Heart left ventricle (tissue), 16 donors: ENCODE results near the gene QKI. TPM values are rescaled to one million over a fixed set of nuclear protein-coding genes. Genes with fewer than 3 reads are reported as not detected.

ENCODE experiments used
- ATAC-seq, 4 donors: fragments of 200-7000 bp; cut with Tn5 transposase; one replicate each; pipeline ENCODE4 v1.9.1; 2020 to 2022; ENCODE audit warnings: moderate library complexity in 4 of 4, mild to moderate bottlenecking in 3 of 4, moderate number of reproducible peaks in 1 of 4
- DNase-seq, 5 donors: peaks; one replicate each; pipeline ENCODE4 v3.0.0-alpha.2; 2020
- H3K27ac ChIP-seq, 12 donors: fragments of 200-600 bp; sonication (generic) in 4 of 12; one replicate each; pipeline versions ENCODE4 v1.5.0 to v1.8.0; 2016 to 2022; ENCODE audit warnings: mild to moderate bottlenecking in 2 of 12
- H3K27me3 ChIP-seq, 9 donors: fragments of 200-600 bp; sonication (generic) in 2 of 9; one replicate each; pipeline versions ENCODE4 v1.5.1 to v1.8.0; 2016 to 2022; ENCODE audit warnings: mild to moderate bottlenecking in 3 of 9
- H3K36me3 ChIP-seq, 9 donors: fragments of 200-600 bp; sonication (generic) in 2 of 9; one replicate each; pipeline versions ENCODE4 v1.5.0 to v1.8.0; 2018 to 2022; ENCODE audit warnings: mild to moderate bottlenecking in 2 of 9
- H3K4me1 ChIP-seq, 12 donors: fragments of 200-600 bp; sonication (generic) in 4 of 12; one replicate each; pipeline versions ENCODE4 v1.5.0 to v1.8.0; 2016 to 2022; ENCODE audit warnings: mild to moderate bottlenecking in 3 of 12
- H3K4me3 ChIP-seq, 12 donors: fragments of 200-600 bp; sonication (generic) in 4 of 12; one replicate each; pipeline versions ENCODE4 v1.5.0 to v1.8.0; 2017 to 2022; ENCODE audit warnings: mild to moderate bottlenecking in 9 of 12, moderate library complexity in 4 of 12
- H3K9me3 ChIP-seq, 12 donors: fragments of 200-600 bp; sonication (generic) in 4 of 12; one replicate each; pipeline versions ENCODE4 v1.5.0 to v1.8.0; 2016 to 2022; ENCODE audit warnings: mild to moderate bottlenecking in 1 of 12
- POLR2A ChIP-seq, 2 donors: fragments of 450-650 bp; IDR thresholded peaks; one replicate each; pipeline ENCODE4 v1.6.1; 2017; ENCODE audit warnings: antibody characterized with exemption in 2 of 2, mild to moderate bottlenecking in 2 of 2, moderate library complexity in 2 of 2
- WGBS, 4 donors: extraction: QIAGEN DNeasy Blood & Tissue Kit in 2 of 4; methylation state at CpG; one replicate each; pipeline versions ENCODE4 v1.1.5 to v1.1.7; 2013 to 2018; 5-methylcytosine and 5-hydroxymethylcytosine counted together
- intact Hi-C, 10 donors: fragments of 100-400 bp; cut with DNase I; formaldehyde crosslinking; loops; one replicate each; pipeline versions ENCODE4 v1.11.1 to v1.14.2; 2022
- polyA plus RNA-seq, 2 donors: library from polyadenylated mRNA; stranded (reverse); fragments of 200-250 nt; gene quantifications; one replicate each; pipeline ENCODE4 v1.2.3, GENCODE V29; 2013
- total RNA-seq, 9 donors: library from RNA; depleted of rRNA in 2 of 9; stranded (reverse); fragments of >200 nt in 2 of 9; fragmentation: NEBNext Ultra II Directional in 3 of 9; extraction: Animal tissue kit (Norgen Biotek cat#: 25700) in 3 of 9; gene quantifications; one replicate each; pipeline versions ENCODE4 v1.1.0 to v1.2.4, GENCODE V29; 2016 to 2023
- TF ChIP-seq, protein P1 (sequence below), 12 donors: fragments of 200-600 bp; sonication (generic) in 4 of 12; IDR thresholded peaks; one replicate each; pipeline versions ENCODE4 v1.5.0 to v1.8.0; 2018 to 2022; ENCODE audit warnings: antibody characterized with exemption in 12 of 12, mild to moderate bottlenecking in 5 of 12
- donor health status: ischemic (EF 13 %, LVEDD 7.1; RV severe dilation, severe dysfunction).
- donor health status: healthy with polysubstance abuse.
- donor health status: DM: no; HTN: yes; CAD: no.
- donor health status: DM: no; HTN: no; CAD: no.
- donor health status: ischemic (EF 25% LVEDD 6.9; RV normal size, moderate dysfunction).
- donor health status: ischemic (EF 25% LVEDD 5.7; RV mildly dilated, moderate dysfunction).
- donor health status: healthy.
- donor health status: DM: yes; HTN: yes; CAD: no.
- donor health status: ischemic (EF 35%, LVEDD 5.7; RV mildly dilated, moderate dysfunction).
- donor health status: nonischemic (EF 11% LVEDD 7.7; RV severe dilation, severe dysfunction).
- donor health status: DM: yes; HTN: yes; CAD: no.
- donor health status: PGD.
- donor health status: ischemic (EF 29% LVEDD 5.4; RV normal size, mild dysfunction).
- donor health status: nonischemic (EF 23%, LVEDD 6.1; RV moderate dilation, normal function).

Gene QKI
- total and polyA plus RNA-seq, 11 donors: 80.2 to 607 (median 474) TPM

- Histone ChIP-seq H3K4me1 (peaks cover 4 to 47% (median 27%) of the 10 kb centered on the region in 12 donors), H3K27me3 (no peaks in the 10 kb centered on the region), H3K4me3 (no peak overlapping the region), H3K36me3 (no peaks in the 10 kb centered on the region), H3K27ac (peak overlapping the region; percentile 71 to 98 (median 88)), H3K9me3 (no peaks in the 10 kb centered on the region)
- peak in 1 of 2 donors; percentile 20 for TF ChIP-seq POLR2A (IDR thresholded peaks at IDR 0.05)
- TF ChIP-seq, protein P1, sequence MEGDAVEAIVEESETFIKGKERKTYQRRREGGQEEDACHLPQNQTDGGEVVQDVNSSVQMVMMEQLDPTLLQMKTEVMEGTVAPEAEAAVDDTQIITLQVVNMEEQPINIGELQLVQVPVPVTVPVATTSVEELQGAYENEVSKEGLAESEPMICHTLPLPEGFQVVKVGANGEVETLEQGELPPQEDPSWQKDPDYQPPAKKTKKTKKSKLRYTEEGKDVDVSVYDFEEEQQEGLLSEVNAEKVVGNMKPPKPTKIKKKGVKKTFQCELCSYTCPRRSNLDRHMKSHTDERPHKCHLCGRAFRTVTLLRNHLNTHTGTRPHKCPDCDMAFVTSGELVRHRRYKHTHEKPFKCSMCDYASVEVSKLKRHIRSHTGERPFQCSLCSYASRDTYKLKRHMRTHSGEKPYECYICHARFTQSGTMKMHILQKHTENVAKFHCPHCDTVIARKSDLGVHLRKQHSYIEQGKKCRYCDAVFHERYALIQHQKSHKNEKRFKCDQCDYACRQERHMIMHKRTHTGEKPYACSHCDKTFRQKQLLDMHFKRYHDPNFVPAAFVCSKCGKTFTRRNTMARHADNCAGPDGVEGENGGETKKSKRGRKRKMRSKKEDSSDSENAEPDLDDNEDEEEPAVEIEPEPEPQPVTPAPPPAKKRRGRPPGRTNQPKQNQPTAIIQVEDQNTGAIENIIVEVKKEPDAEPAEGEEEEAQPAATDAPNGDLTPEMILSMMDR (IDR thresholded peaks at IDR 0.05): no peak
- WGBS, 4 donors: 50 to 68% (median 63%) methylated on average over 10 of the region's 10 CpGs
- ATAC-seq: peak; percentile 56 to 74 (median 70)
- intact Hi-C loops: loop anchor here in 5 of 10 donors (5.0 to 10.0 kb wide), 6 partner anchors 43 to 220 kb away; no protein-coding TSS in a partner anchor
- DNase-seq: peak in 4 of 5 donors; percentile 51 to 62 (median 56)
Observed at GRCh38 chr6:163404825-163405265, 9.7 kb upstream of the QKI start.

GRCh38 chr6:163405412-163406309 lies 8.9 kb upstream of the QKI start:
- Histone ChIP-seq H3K9me3 (no peaks in the 10 kb centered on the region), H3K4me3 (peak overlapping the region; percentile 3 to 55 (median 38)), H3K27me3 (no peaks in the 10 kb centered on the region), H3K36me3 (no peaks in the 10 kb centered on the region), H3K27ac (peak overlapping the region; percentile 71 to 98 (median 88)), H3K4me1 (peaks cover 4 to 47% (median 27%) of the 10 kb centered on the region in 12 donors)
- intact Hi-C loops: loop anchor here in 5 of 10 donors (5.0 to 10.0 kb wide), 5 partner anchors 51 to 221 kb away; no protein-coding TSS in a partner anchor
- ATAC-seq: peak; percentile 83 to 93 (median 92)
- 13 to 21% (median 16%) methylated on average over 18 of the region's 18 CpGs for WGBS, 4 donors
- TF ChIP-seq, protein P1 (IDR thresholded peaks at IDR 0.05): no peak
- TF ChIP-seq POLR2A (IDR thresholded peaks at IDR 0.05): no peak
- DNase-seq: peak; percentile 74 to 86 (median 82)

DNA sequence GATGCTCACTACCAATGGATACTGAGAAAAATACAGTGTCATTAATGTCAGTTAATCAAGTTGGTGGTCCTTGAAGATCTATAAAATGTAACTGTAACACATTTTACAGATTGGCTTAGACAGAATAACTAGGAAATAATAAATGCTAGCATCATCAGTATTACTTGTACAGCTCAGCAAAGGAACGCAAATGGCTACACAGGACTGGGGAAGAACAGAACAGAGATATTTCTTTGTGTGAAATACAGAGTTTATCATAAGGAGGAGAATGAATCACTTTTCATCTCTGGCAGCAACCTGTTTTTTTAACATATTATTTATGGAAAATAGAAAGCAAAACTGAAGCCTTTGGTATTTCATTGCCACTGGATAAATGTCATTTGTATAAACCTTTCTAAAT lies 8.2 kb upstream of the QKI start:
- 39 to 45% (median 43%) methylated on average over 1 of the region's 1 CpG for WGBS, 4 donors
- Histone ChIP-seq H3K36me3 (no peaks in the 10 kb centered on the region), H3K9me3 (no peaks in the 10 kb centered on the region), H3K4me1 (peaks cover 4 to 47% (median 27%) of the 10 kb centered on the region in 12 donors), H3K4me3 (peak overlapping the region in 11 of 12 donors; percentile 12 to 55 (median 38)), H3K27ac (peak overlapping the region; percentile 71 to 98 (median 88)), H3K27me3 (no peaks in the 10 kb centered on the region)
- TF ChIP-seq, protein P1 (IDR thresholded peaks at IDR 0.05): no peak
- TF ChIP-seq POLR2A (IDR thresholded peaks at IDR 0.05): no peak
- peak in 2 of 4 donors; percentile 39 to 42 for ATAC-seq
- intact Hi-C loops: loop anchor here in 5 of 10 donors (5.0 to 10.0 kb wide), 5 partner anchors 52 to 222 kb away; no protein-coding TSS in a partner anchor
- no peak for DNase-seq

DNA sequence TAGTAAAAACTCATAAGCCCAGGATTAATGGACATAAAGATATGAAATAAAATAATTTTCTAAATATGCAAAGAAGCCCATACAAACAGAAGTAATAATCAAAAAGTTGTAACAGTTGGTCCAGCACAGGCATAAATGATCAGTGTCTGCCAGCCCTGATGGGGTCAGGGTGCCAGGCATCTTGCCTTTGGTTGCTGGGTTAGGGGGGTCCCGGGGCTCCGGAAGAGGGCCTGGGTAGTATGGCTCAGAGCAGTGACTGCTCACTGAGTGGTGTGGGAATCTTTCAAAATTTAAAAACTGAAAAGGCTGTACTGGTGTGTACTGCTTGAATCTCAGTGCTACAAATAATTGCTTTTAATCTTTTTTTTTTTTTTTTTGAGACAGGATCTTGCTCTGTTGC lies 7.7 kb upstream of the QKI start:
- 93 to 100% (median 97%) methylated on average over 2 of the region's 2 CpGs for WGBS, 4 donors
- TF ChIP-seq, protein P1 (IDR thresholded peaks at IDR 0.05): no peak
- no peak for TF ChIP-seq POLR2A (IDR thresholded peaks at IDR 0.05)
- no peaks in the 10 kb centered on the region for H3K36me3 ChIP-seq
- DNase-seq (no peak), ATAC-seq (no peak)
- peak overlapping the region in 10 of 12 donors; percentile 71 to 98 (median 90) for H3K27ac ChIP-seq
- intact Hi-C loops: loop anchor here in 5 of 10 donors (5.0 to 10.0 kb wide), 5 partner anchors 52 to 222 kb away; no protein-coding TSS in a partner anchor
- peaks cover 4 to 47% (median 27%) of the 10 kb centered on the region in 12 donors for H3K4me1 ChIP-seq
- peak overlapping the region in 1 of 12 donors; percentile 55 for H3K4me3 ChIP-seq
- no peaks in the 10 kb centered on the region for H3K9me3 ChIP-seq
- no peaks in the 10 kb centered on the region for H3K27me3 ChIP-seq
